ENCODE measurements around the gene LCLAT1.
"Not testable (repeated sequence)": the region's sequence is repeated elsewhere in the genome, so short reads cannot be mapped to it uniquely, and the experiment has no call there.

Gene LCLAT1

DNA sequence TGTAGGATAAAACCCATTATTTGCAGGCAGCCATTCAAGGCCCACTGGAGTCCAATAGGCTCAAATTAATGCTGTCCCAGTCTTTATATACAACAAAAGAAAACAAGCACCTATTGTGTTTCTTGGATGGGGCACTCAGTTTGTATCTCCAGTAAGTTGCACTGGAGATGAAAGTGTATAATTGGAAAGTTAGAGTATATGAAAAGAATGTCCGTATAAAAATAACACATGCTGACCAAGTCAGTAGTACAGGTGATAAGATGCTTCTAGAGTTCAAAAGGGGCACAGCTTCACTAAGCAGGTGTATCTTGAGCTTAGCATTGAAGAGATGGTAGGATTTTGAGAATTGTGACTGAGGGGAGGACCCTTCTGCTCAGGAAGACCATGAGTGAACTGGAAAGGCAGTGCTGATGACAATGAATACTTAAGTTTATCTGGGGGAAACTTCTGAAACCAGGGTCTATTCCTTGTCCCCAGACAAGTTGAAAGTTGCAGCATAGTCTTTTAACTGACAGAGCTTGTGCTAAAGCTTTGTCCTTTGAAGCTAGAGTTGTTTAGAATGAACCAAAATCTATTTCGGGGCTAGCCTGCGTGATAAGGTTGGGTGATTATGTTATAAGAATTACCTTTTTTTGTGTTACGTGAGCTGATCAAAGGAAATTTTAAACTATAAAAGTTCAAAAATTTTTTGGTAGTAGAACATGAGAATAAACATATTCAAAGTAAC is 15.2 kb downstream of the LCLAT1 start:
- no peak overlapping the region for H2AFZ ChIP-seq
- no peaks in the 10 kb centered on the region for H3K9me3 ChIP-seq (ENCODE audit: control insufficient read depth, low read length)
- H3K27ac ChIP-seq: no peak overlapping the region
- H3K4me2 ChIP-seq (ENCODE audit: low read length): no peak overlapping the region
- no peak overlapping the region for H3K9ac ChIP-seq
- TF ChIP-seq, protein P1, sequence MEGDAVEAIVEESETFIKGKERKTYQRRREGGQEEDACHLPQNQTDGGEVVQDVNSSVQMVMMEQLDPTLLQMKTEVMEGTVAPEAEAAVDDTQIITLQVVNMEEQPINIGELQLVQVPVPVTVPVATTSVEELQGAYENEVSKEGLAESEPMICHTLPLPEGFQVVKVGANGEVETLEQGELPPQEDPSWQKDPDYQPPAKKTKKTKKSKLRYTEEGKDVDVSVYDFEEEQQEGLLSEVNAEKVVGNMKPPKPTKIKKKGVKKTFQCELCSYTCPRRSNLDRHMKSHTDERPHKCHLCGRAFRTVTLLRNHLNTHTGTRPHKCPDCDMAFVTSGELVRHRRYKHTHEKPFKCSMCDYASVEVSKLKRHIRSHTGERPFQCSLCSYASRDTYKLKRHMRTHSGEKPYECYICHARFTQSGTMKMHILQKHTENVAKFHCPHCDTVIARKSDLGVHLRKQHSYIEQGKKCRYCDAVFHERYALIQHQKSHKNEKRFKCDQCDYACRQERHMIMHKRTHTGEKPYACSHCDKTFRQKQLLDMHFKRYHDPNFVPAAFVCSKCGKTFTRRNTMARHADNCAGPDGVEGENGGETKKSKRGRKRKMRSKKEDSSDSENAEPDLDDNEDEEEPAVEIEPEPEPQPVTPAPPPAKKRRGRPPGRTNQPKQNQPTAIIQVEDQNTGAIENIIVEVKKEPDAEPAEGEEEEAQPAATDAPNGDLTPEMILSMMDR (IDR thresholded peaks at IDR 0.05): no peak
- peaks cover 6% of the 10 kb centered on the region for H3K79me2 ChIP-seq
- H3K4me1 ChIP-seq: no peaks in the 10 kb centered on the region
- H3K36me3 ChIP-seq (ENCODE audit: control insufficient read depth, insufficient read depth, low read length): no peaks in the 10 kb centered on the region
- H3K27me3 ChIP-seq (ENCODE audit: control insufficient read depth, insufficient read depth, low read length): no peaks in the 10 kb centered on the region
- H3K4me3 ChIP-seq (ENCODE audit: low read depth, low read length): no peak overlapping the region

DNA sequence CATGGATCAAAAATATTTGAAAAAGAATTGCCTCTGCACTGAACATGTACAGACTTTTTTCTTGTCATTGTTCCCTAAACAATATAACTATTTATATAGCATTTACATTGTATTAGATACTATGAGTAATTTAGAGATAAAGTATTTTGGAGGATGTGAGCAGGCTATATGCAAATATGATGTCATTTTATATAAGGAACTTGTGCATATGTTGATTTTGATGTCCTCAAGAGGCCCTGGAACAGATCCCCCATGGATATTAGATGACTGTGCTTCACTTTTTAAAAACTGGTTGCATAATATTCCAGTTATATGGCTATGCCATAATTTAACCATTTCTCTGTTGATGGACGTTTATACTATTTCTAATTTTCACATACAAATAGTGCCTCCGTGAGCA is 16.5 kb downstream of the LCLAT1 start:
- TF ChIP-seq, protein P1 (IDR thresholded peaks at IDR 0.05): no peak
- Histone ChIP-seq H3K27ac (no peak overlapping the region), H3K27me3 (ENCODE audit: control insufficient read depth, insufficient read depth, low read length) (no peaks in the 10 kb centered on the region), H2AFZ (no peak overlapping the region), H3K9me3 (ENCODE audit: control insufficient read depth, low read length) (no peaks in the 10 kb centered on the region), H3K4me3 (ENCODE audit: low read depth, low read length) (no peak overlapping the region), H3K79me2 (peaks cover 6% of the 10 kb centered on the region), H3K4me2 (ENCODE audit: low read length) (no peak overlapping the region), H3K36me3 (ENCODE audit: control insufficient read depth, insufficient read depth, low read length) (no peaks in the 10 kb centered on the region), H3K9ac (no peak overlapping the region), H3K4me1 (no peaks in the 10 kb centered on the region)

DNA sequence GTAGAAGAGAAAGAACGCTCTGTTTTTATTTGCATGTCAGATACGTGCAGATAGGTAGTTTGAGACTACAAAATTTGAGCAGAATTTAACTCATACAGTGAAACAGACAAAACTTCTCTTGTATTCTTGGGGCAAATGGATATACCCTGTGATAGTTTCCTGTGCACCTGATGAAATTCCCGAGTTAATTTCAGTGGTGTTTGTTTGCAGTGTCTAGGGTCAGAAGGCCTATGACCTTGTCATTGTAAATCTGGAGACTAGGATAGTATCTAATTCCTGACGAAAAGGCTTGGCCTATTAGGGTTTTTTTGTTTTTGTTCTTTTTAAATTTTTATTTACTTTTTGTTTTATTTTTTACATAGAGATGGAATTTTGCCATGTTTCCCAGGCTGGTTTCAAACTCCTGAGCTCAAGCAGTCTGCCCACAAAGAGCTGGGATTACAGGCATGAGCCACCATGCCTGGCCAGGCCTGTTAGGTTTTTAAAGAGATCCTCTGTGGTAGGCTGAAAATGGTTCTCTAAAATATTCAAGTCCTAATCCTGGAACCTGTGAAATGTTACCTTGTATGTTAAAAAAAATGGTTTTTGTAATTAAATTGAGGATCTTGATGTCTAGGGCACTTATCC is 17.6 kb downstream of the LCLAT1 start:
- Histone ChIP-seq H3K27me3 (ENCODE audit: control insufficient read depth, insufficient read depth, low read length) (no peaks in the 10 kb centered on the region), H3K4me2 (ENCODE audit: low read length) (no peak overlapping the region), H3K36me3 (ENCODE audit: control insufficient read depth, insufficient read depth, low read length) (no peaks in the 10 kb centered on the region), H3K4me3 (ENCODE audit: low read depth, low read length) (no peak overlapping the region), H3K9me3 (ENCODE audit: control insufficient read depth, low read length) (no peaks in the 10 kb centered on the region), H2AFZ (no peak overlapping the region), H3K27ac (peak overlapping the region; percentile 22), H3K4me1 (no peaks in the 10 kb centered on the region), H3K9ac (no peak overlapping the region), H3K79me2 (peaks cover 8% of the 10 kb centered on the region)
- TF ChIP-seq, protein P1 (IDR thresholded peaks at IDR 0.05): no peak

DNA sequence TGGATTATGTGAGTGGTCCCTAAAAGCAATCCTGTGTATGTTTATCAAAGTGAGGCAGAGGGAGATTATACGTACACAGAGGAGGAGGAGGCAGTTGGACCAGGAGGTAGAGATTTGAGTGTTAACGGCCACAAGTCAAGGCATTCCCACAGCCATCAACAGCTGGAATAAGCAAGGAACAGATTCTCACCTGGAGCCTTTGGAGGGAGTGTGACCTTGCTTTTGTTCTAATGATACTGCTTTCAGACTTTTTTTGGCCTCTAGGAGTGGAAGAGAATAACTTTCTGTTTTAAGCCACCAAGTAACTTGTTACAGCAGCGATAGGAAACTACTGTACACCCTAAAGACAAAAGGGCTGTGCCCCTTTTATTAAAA is 18.1 kb downstream of the LCLAT1 start:
- no peak overlapping the region for H3K4me2 ChIP-seq (ENCODE audit: low read length)
- peaks cover 13% of the 10 kb centered on the region for H3K79me2 ChIP-seq
- no peaks in the 10 kb centered on the region for H3K36me3 ChIP-seq (ENCODE audit: control insufficient read depth, insufficient read depth, low read length)
- no peaks in the 10 kb centered on the region for H3K27me3 ChIP-seq (ENCODE audit: control insufficient read depth, insufficient read depth, low read length)
- H2AFZ ChIP-seq: no peak overlapping the region
- H3K27ac ChIP-seq: peak overlapping the region; percentile 22
- no peak overlapping the region for H3K4me3 ChIP-seq (ENCODE audit: low read depth, low read length)
- H3K9me3 ChIP-seq (ENCODE audit: control insufficient read depth, low read length): no peaks in the 10 kb centered on the region
- TF ChIP-seq, protein P1 (IDR thresholded peaks at IDR 0.05): no peak
- H3K9ac ChIP-seq: no peak overlapping the region
- no peaks in the 10 kb centered on the region for H3K4me1 ChIP-seq

DNA sequence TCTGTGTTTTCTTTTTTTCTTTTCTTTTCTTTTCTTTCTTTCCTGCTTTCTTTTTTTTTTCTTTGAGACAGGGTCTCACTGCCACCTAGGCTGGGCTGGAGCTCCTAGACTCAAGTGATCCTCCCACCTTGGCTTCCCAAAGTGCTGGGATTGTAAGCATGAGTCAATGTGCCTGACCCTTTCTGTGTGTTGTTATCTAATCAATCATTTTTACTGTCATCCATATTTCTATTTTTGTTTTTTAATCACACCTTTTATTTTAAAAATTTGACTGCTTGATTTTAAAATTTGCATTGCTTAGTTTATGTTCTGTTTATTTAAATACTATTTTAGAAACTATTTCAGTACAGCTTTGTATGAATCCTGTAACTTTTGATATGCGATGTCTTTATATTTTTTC is 19.2 kb downstream of the LCLAT1 start:
- no peak overlapping the region for H3K4me2 ChIP-seq (ENCODE audit: low read length)
- no peaks in the 10 kb centered on the region for H3K9me3 ChIP-seq (ENCODE audit: control insufficient read depth, low read length)
- TF ChIP-seq, protein P1 (IDR thresholded peaks at IDR 0.05): no peak
- H3K27me3 ChIP-seq (ENCODE audit: control insufficient read depth, insufficient read depth, low read length): no peaks in the 10 kb centered on the region
- no peak overlapping the region for H3K27ac ChIP-seq
- H3K9ac ChIP-seq: no peak overlapping the region
- H3K79me2 ChIP-seq: peaks cover 14% of the 10 kb centered on the region
- H2AFZ ChIP-seq: no peak overlapping the region
- no peaks in the 10 kb centered on the region for H3K36me3 ChIP-seq (ENCODE audit: control insufficient read depth, insufficient read depth, low read length)
- H3K4me3 ChIP-seq (ENCODE audit: low read depth, low read length): no peak overlapping the region
- no peaks in the 10 kb centered on the region for H3K4me1 ChIP-seq

DNA sequence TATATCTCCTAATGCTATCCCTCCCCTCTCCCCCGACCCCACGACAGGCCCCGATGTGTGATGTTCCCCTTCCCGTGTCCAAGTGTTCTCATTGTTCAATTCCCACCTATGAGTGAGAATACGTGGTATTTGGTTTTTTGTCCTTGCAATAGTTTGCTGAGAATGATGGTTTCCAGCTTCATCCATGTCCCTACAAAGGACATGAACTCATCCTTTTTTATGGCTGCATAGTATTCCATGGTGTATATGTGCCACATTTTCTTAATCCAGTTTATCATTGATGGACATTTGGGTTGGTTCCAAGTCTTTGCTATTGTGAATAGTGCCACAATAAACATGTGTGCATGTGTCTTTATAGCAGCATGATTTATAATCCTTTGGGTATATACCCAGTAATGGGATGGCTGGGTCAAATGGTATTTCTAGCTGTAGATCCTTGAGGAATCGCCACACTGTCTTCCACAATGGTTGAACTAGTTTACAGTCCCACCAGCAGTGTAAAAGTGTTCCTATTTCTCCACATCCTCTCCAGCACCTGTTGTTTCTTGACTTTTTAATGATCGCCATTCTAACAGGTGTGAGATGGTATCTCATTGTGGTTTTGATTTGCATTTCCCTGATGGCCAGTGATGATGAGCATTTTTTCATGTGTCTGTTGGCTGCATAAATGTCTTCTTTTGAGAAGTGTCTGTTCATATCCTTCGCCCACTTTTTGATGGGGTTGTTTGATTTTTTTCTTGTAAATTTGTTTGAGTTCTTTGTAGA is 20.2 kb downstream of the LCLAT1 start:
- not testable (repeated sequence) for H3K4me1 ChIP-seq; H3K4me2 ChIP-seq (ENCODE audit: low read length); H3K4me3 ChIP-seq (ENCODE audit: low read depth, low read length); H3K27me3 ChIP-seq (ENCODE audit: control insufficient read depth, insufficient read depth, low read length); H2AFZ ChIP-seq; H3K27ac ChIP-seq; H3K9me3 ChIP-seq (ENCODE audit: control insufficient read depth, low read length); H3K9ac ChIP-seq; H3K36me3 ChIP-seq (ENCODE audit: control insufficient read depth, insufficient read depth, low read length)
- H3K79me2 ChIP-seq: peaks cover 16% of the 10 kb centered on the region
